ENCODE data around the gene APLP1.
A peak's percentile ranks its signal among the peaks of the same experiment; 100 is the strongest.
"Not testable (repeated sequence)": the region's sequence is repeated elsewhere in the genome, so short reads cannot be mapped to it uniquely, and the experiment has no call there.

APLP1 gene

DNA sequence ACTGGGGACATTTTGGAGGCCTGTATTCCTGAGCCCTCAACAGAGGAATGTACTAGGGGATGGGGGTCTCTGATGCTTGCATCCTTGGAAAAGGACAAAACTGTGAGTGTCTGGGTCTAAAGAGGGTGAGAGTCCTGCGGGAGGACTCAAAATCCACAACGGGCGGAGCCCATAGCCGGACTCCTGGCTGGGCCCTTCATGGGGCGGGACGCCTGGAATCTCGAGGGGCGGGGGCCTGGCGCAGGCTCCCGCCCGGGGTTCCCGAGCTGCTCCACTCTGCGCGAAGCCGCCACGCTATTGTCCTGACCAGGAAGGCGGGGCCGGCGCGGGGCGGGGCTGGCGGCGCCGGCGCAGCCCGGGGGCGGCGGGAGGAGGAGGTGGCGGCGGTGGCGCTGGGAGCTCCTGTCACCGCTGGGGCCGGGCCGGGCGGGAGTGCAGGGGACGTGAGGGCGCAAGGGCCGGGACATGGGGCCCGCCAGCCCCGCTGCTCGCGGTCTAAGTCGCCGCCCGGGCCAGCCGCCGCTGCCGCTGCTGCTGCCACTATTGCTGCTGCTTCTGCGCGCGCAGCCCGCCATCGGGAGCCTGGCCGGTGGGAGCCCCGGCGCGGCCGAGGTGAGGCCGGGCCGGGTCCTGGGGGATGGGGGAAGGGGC is at the start of gene APLP1:
TSS of gene APLP1 (plus strand) at position 403 of the 651 bp plus-strand sequence. CDS start at position 466, 63 bp downstream.
- peak; percentile 63 to 64 for DNase-seq (ENCODE audit: low read depth in 2 of 2)

DNA sequence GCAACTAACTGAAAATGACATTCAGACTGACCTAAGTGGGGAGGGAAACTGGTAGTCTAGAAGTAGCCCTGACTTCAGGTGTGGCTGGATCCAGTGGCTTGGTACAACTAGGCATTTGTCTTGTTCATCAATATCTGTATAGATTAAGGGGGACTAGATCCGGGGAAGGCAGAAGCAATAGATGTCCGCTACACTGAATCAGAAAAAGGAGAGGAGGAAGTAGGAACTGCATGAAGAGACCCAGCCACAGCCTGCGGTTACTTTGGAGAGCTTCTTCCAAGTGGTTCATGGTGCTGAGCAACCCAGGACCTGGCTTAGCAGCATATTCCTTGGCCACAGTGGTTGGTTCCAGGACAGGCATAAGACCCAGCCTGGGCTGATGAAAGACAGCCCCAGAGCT is 45.8 kb upstream of the APLP1 start:
- DNase-seq (ENCODE audit: low read depth in 2 of 2): no peak

DNA sequence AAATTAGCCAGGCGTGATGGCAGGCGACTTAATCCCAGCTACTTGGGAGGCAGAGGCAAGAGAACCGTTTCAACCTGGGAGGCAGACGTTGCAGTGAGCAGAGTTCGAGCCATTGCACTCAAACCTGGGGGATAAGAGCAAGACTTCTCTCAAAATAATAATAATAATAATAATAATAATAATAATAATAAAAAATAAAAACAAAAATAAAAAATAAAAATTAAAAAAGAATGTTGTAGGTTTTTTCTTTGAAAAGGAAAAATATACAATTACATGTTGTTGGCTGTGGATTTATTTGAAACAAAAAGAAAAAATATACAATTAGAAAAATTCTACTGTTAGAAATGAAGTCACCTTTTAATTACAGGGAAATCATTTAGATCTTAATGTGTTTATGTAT is 44.2 kb upstream of the APLP1 start:
- DNase-seq (ENCODE audit: low read depth in 2 of 2): no peak

DNA sequence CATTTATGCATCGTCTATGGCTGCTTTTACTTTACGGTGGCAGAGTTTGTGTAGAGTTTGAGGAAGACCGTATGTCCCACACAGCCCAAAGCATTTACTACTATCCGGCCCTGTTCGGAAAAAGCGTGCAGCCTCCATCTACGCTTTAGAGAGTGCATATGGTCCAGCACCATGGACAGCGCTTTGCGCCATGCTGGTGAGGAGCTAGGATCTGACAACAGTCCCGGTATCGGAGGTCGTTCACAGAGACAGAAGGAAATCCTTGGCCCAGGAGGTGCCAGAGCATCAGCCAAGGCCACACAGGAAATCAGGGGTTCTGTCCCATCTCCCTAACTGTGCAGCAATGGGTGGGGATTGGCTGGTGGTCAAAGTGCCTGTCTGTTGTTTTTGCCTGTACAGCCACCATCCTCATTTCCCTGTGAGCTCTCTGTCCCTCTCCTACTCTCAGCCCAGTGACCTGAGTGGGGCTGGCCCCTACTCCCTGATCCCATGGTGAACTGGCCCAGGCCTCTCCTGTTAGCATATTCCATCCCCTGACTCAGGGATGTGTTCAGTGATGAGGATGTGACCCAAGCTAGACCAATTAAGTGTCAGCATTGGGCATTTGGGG is 39.6 kb upstream of the APLP1 start:
- DNase-seq (ENCODE audit: low read depth in 2 of 2): peak; percentile 23 to 36

DNA sequence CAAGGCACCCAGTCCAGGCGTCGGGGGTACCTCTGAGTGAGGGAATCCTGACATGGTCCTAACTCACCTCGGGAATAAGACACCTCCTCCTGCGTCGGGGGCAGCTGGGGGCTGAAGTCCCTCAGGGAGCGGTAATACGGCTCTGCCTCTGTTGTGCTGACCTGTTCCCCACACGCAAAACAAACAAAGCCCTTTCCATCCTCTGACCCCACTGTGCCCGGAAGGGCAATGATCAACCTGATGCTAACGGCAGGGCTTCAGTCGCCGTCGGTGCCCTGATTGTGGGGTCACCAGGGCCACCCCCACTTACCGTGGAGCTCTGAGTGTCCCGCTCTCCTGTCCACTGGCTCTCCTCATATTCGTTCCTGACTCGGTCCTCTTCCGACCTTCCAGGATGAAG is 37.4 kb upstream of the APLP1 start:
- DNase-seq (ENCODE audit: low read depth in 2 of 2): no peak

DNA sequence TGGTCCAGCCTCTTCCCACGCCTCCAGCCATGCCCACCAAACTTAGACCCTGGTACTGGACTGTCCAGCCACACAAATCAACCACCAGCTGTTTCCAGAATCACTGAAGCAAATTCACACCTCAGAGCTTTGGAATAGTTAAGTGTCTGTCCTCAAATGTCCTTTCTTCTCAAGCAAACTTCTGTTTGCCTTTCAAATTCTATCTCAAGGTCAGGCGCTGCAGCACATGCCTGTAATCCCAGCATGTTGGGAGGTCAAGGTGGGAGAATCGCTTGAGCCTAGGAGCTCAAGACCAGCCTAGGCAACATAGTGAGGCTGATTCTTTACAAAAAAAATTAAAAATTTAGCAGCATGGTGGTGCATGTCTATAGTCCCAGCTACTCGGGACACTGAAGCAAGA is 36.3 kb upstream of the APLP1 start:
- no peak for DNase-seq (ENCODE audit: low read depth in 2 of 2)

DNA sequence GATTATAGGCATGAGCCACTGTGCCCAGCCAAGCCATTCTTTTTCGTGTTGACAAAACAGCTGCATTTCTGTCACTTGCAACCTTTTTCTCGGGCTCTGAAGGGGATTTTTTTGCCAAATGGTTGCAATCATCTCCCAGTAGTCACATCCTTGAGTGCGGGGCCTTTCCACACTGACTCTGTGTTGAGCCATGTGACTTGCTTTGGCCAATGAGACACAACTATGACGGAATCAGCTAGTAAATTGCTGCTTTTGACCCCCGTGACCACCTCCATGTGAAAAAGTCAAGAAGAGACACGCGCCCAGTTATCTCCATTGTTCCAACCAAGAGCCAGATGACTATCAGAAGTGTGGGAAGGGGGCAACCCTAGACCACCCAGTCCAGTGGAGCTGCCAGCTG is 34.4 kb upstream of the APLP1 start:
- DNase-seq (ENCODE audit: low read depth in 2 of 2): no peak

DNA sequence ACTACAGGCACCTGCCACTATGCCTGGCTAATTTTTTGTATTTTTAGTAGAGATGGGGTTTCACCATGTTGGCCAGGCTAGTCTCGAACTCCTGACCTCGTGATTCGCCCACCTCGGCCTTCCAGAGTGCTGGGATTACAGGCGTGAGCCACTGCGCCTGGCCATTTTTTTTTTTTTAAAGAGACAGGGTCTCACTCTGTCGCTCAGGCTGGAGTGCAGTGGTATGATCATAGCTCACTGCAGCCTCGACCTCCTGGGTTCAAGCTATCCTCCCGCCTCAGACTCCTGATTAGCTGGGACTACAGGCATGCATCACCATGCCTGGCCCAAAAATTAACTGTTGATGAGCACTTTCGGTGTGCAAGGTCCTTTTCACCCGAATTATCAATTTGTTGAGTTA is 32.3 kb upstream of the APLP1 start:
- not testable (repeated sequence) for DNase-seq (ENCODE audit: low read depth in 2 of 2)

DNA sequence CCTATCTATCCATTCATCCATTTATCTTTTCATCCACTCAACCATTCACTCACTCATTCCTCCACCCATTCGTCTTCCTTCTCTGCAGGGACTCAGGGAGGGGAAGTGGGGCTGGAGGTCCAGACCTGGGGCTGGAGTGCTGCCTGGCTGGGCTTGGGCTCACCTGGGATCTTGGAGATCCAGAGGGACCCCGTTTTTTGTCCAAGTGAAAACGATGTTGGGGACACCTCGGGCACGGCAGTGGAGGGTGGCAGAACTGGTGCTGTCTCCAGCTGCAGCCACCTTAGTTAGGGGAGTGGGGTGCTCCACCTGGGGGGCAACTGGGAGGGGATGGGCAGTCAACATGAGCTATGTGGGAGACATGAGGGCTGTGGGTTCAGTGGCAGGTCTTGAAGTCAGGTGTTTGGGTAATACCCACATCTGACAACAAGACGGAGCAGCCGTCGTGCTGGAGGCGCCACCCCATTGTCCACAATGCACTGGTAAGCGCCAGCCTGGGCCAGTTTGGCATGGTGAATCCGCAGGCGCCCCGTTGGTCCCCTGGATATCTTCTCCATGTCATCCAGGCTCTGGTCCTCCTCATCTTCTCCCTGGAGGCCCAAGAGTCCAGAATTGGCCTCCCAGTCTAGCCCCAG is 26.3 kb upstream of the APLP1 start:
- DNase-seq (ENCODE audit: low read depth in 2 of 2): no peak

DNA sequence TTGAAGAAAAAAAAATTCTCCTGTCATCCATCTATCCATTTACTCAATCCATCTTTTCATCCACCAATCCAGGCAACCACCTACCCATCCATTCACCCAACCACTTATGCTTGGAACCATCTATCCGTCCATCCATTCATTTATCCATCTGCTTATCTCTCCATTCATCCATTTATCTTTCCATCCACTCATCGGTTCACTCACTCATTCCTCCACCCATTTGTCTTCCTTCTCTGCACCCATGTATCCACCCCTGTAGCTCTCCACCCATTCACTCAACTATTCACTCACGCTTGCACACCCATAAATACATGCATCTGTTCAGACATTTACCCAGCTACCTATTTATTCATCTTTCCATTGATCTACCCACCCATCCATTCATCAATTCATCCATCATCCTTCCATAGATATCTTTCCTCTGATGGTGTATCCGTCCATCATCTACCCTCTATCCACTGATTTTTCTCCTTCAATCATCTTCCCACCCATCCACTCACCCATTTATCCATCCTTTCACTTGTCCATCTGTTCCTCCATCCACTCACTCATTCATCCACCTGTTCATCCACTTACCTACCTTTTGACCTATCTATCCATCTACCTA is 25.6 kb upstream of the APLP1 start:
- DNase-seq (ENCODE audit: low read depth in 2 of 2): no peak

DNA sequence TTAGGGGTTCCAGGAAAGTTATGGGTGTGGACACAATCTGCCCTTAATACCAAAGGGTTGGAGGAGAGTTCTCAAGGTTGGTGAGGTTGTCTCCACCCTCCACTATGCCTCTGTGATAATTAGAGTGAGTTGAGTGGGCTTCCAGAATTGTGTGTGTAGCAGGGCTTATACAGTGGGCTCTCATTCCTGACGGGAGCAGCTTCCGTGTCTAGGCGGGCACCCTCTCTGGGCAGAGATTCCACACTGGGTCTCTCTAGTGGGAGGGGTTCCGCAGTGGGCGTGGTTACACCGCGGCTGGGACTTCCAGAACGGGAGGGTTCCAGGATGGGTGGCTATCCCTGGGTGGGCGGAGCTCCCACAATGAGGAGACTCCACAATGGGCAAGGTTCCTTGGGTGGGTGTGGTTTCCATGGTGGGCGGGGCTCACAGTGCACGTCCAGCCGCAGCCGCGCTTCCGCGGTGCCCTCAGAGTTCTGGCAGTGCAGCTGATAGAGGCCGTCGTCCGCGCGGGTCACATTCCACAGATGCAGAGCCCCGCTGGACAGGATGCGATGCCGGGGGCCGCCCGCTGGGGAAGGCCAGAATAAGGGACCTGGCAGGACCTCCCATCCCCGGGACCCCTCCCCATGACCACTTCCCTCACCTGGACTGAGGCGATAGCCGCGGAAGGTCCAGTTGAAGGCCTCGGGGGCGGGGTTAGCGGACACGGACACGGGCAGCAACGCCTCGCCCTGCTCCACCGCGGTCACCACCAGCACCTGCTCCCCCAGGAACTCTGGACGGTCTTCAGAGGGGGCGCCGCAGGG is 24.5 kb upstream of the APLP1 start:
- no peak for DNase-seq (ENCODE audit: low read depth in 2 of 2)

DNA sequence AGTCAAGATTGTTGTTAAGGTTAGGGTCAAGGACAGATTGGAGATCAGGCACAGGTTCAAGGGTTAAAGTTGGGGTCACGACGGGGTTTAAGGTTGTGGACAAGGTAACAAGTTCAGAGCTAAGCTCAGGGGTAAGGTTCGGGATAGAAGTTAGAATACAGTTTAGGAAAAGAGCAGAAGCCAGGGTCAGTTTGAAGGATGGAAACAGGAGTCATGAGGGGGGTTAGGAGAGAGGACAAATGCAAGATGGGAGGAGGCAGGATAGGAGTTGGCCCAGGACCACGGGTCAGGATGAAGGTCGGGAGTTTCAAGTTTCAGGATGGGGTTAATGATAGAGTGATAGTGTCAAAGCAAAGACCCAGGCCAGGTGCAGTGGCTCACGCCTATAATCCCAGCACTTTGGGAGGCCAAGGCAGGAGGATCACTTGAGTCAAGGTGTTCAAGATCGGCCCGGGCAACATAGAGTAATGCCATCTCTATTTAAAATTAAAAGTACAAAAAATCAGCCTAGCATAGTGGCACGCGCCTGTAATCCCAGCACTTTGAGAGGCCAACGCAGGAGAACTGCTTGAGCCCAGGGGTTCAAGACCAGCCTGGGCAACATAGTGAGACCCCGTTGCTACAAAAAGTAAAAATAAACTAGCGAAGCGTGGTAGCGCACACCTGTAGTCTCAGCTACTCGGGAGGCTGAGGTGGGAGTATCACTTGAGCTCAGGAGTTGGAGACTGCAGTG is 23.7 kb upstream of the APLP1 start:
- DNase-seq (ENCODE audit: low read depth in 2 of 2): no peak

DNA sequence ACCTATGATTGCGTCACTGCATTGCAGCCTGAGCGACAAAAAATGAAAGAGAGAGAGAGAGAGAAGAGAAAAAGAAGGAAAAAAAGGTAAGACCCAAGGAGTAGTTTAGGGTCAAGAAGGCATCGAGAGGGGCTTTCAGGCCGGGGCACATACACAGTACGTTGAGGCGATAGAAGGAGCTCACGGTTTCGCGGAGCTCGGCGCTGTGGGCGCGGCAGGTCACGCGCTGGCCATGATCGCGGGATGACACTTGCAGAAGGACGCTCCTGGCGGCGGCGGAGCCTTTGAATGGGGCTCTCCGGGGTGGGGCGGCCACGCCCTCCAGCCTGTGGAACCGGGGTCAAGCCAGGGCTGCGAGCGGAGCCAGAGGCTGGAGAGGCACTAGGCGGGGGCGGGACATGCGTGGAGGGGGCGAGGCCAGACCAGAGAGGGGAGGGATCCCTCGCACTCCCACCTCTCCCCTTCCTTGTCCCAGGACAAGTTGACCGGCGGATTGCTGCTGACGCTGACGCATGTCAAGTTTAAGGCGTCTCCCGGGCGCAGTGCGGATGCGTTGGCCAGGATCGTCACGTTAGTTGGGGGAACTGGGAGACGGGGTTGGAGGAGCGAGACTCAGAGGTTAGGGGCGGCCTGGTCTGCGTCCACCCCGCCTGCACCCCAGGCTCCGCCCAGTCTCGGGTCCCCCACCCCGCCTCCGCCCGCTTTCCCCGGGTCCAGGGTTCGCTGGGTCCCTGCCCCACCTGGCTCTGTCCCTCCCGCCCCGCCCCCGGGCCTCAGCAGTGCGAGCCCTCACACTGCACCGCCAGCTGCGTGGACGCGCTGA is 22.9 kb upstream of the APLP1 start:
- no peak for DNase-seq (ENCODE audit: low read depth in 2 of 2)

DNA sequence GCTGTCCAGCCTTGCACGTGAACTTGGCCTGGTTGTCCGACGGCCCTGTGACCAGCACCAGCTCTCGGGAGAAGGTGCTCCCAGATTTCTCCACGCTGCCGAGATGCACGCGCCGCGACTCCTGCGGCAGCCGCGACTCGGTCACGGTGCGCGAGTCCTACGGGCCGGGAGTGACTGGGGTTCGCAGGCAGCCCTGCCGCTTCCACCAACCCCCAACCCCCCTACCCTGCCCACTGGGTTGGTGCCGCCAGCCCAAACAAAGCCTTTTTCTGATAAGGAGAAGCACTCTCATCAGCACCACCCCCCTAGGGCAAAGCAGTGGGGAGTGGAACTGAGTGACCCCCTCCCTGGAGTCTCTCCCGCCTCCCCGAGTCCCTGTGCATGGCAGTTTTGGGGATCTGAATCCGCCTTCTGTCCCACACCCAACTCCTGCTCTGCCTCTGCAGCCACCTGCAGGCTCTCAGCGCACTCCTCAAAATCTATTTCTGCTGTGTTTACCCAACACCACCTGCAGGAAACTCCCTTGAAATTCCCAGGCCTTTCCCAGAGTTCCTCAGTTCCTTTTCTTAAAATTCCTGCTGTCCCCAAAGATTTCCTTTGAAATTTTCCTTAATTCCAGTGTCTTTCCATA is 22.2 kb upstream of the APLP1 start:
- DNase-seq (ENCODE audit: low read depth in 2 of 2): no peak

DNA sequence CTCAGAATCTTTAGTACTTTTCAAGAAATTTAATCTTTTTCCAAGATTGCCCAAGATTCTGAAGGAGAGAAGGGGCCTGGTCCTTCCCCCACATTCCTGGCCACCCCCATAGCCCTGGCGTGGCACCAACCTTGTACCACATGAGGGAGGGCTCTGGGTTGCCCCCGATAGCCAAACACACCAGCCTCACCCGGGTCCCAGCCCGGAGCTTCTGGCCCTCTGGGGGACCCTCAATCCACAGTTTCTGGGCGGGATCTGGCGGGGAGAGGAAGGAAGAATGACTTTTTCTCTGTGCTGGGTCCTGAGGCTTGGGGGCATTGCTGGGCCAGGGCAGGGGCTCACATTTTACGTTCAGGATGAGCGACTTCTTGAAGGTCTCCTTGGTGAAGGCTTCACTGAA is 20.5 kb upstream of the APLP1 start:
- DNase-seq (ENCODE audit: low read depth in 2 of 2): no peak

DNA sequence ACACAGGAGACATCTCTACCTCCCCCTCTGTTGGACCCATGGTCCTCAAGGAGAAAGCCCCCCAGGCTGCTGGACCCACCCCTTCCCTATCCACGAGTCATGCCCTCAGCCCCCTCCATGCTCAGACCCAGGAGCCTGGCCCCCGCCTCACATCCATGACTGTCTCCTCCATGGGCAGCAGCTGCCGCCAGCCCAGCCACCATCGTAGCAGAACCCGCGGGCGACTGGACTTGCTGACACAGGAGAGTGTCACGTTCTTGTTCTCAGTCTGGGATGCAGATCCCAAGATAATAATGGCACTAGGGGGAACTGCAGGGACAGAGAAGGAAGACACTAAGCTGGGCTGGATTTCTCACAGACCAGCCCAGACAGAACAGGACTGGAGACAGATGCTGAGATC is 19.9 kb upstream of the APLP1 start:
- no peak for DNase-seq (ENCODE audit: low read depth in 2 of 2)

DNA sequence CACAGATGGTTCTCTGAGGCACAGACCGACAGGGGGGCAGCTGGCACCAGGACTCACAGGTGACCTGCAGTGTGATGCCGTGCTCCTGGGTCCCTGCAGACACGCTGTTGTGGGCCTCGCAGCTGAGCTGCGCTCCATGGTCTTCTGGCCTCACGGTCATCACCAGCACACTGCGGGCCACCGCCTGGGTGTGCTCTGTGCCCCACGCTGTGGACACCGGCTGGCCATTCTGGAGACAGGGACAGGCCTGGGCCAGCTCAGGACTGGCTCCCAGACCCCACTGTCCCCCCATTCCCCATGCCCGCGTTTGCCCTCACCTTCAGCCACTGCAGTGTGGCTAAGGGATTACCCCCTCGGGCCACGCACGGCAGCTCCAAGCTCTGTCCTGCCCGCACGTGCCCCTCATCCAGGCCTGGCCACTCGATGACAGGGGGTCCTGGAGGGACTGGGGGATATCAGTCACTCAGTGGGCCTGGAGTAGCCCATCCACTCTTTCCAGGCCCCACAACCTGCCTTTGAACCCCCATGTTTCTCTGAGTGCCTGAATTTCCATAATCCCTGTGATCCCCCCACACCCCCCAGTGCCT is 19.4 kb upstream of the APLP1 start:
- no peak for DNase-seq (ENCODE audit: low read depth in 2 of 2)

DNA sequence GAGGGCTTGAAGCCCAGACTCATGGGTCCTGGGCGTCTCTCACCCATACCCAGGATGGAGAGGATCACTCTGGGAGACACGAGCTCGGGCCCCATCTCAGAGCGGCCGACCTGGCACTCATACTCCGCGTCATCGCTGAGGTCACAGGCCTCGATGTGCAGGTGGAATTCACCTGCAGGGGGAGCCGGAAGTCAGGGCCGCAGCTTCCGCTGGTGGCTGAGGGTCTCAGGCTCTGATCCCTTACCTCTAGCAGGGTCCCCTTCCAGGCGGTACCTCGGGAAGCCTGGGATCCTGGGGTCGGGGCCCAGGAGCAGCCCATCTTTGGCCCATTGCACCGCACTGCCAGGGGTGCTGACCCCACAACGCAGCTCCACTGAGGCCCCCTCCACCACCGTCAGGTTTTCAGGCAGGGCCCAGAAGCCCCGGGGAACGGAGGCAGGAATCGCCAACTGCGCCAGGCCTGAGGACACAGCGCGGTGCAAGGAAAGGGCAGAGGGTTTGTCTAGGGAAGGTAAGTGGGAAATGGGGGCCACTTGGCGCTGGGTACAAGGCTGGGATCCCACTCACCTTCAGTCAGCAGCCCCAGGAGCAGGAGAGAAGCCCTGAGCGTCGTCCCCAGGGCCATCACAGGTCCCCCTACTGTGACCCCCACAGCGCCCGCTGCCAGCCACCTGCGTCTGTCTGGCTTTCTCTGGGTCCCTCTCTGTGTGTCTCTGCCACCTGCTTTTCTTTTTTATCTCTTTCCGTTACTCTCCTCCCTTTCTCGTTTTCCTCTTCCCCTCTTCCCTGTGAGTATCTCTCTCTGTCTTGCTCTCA is 17.0 kb upstream of the APLP1 start:
- DNase-seq (ENCODE audit: low read depth in 2 of 2): no peak

All from stimulated activated CD8-positive, alpha-beta memory T cell treated with anti-CD3 and anti-CD28 coated beads, Interleukin-2, amount 100 ng/mL, for 48 hours (primary cell).